ENCODE data around the gene FCRL3. TPM values are rescaled to one million over a fixed set of nuclear protein-coding genes. Genes with fewer than 3 reads are reported as not detected.

The FCRL3 gene
- total RNA-seq, 4 donors from 2014 or later: 0.44 to 1.9 TPM; not detected in 2

DNA sequence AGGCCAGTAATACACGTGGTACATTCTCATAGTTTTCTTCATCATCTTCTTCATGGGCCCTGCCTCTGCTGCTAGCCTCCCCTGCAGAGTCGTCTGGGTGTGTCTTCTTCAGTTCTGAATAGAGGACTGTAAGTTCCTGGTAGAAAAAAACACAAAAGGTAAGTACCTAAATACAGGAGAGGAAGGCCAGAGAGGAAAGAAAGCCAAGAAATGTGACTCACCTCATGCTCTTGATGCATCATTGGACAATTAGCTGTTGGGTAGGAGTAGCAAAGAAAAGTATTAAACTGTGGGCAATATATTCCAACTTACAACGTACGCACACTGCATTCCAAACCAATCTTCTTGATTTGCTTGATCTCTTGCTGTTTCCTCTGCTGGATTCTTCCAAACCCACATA lies 21.8 kb downstream of the FCRL3 start:
- TF ChIP-seq, protein P1, sequence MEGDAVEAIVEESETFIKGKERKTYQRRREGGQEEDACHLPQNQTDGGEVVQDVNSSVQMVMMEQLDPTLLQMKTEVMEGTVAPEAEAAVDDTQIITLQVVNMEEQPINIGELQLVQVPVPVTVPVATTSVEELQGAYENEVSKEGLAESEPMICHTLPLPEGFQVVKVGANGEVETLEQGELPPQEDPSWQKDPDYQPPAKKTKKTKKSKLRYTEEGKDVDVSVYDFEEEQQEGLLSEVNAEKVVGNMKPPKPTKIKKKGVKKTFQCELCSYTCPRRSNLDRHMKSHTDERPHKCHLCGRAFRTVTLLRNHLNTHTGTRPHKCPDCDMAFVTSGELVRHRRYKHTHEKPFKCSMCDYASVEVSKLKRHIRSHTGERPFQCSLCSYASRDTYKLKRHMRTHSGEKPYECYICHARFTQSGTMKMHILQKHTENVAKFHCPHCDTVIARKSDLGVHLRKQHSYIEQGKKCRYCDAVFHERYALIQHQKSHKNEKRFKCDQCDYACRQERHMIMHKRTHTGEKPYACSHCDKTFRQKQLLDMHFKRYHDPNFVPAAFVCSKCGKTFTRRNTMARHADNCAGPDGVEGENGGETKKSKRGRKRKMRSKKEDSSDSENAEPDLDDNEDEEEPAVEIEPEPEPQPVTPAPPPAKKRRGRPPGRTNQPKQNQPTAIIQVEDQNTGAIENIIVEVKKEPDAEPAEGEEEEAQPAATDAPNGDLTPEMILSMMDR (IDR thresholded peaks at IDR 0.05; ENCODE audit: low read depth): no peak

DNA sequence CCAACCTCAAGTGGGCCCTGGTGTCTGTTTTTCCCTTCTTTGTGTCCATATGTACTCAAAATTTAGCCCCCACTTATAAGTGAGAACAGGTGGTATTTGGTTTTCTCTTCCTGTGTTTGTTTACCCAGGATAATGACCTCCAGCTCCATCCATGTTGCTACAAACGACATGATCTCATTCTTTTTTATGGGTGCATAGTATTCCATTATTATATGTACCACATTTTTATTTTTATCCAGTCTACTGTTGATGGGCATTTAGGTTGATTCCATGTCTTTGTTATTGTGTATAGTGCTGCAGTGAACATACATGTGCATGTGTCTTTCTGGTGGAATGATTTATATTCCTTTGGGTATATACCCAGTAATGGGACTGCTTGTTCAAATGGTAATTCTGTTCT lies 27.6 kb downstream of the FCRL3 start:
- TF ChIP-seq, protein P1 (IDR thresholded peaks at IDR 0.05; ENCODE audit: low read depth): no peak

DNA sequence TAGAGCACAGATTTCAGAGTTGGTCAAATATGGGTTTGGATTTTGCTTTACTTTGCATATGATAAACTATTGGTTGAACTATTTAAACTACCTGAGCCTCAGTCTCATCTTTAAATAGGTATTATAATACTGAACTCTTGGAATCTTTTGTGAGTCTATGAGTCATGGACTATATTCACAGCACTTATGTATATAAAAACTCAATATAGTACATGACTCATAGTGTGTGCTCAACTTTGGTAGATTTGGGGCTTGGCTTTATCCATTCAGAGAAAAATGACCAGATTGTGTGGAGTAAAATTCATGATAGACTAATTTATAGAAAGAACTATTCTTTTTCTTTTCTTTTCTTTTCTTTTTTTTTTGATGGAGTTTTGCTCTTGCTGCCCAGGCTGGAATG lies 28.7 kb downstream of the FCRL3 start:
- TF ChIP-seq, protein P1 (IDR thresholded peaks at IDR 0.05; ENCODE audit: low read depth): no peak

DNA sequence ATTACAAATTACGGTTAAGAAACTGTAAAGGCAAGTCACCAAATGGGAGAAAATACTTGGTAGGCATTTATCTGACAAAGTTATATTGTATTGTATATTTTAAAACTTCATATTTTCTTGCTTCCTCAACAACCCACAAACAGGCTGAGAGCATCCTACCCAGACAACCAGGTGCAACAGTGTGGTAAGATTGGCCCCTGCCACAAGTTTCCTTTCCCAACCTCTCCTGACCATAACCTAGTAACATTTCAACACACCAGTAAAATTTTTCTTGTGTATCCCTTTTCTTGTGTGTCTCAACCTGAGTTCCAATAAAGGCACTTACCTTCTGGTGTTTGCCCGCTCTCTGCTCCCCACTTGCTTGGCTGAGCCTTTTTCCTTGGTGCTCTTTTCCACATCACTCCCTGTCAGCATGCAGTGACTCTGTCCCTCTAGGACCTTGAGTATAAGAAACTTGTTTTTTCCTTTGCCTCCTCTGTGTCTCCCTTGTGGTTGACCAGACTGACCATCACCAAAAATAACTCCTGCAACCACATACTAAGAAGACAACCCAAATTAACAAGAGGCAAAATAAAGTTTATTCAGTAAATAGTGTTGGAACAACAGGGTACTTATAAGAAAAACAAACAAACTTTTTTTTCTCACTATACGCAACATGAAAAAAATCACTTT lies 40.9 kb downstream of the FCRL3 start:
- TF ChIP-seq, protein P1 (IDR thresholded peaks at IDR 0.05; ENCODE audit: low read depth): no peak

DNA sequence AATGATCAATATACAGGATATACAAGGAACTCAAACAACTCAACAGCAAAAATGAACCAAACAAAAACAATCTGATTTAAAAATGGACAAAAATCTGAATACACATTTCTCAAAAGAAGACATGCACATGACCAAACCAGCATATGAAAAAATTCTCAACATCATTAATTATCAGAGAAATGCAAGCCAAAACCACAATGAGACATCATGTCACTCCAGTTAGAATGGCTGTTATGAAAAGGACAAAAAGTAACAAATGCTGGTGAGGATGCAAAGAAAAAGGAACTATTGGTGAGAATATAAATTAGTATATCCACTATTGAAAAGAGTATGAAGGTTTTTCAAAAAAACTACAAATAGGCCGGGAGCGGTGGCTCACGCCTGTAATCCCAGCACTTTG lies 42.0 kb downstream of the FCRL3 start:
- TF ChIP-seq, protein P1 (IDR thresholded peaks at IDR 0.05; ENCODE audit: low read depth): no peak

DNA sequence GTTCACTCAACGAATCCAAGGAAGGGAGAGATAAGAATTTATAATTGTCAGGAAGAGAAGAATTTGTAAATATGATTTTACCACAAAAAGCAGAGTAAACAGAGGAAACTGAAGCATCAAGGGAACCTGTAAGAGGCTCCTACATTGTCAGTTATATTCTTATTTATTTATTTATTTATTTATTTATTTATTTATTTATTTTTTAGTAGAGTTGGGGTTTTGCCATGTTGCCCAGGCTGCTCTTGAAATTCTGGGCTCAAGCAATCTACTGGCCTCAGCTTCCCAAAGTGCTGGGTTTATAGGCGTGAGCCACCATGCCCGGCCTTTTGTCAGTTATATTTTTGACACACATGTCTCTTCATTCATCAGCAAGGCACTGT lies 47.1 kb downstream of the FCRL3 start:
- TF ChIP-seq, protein P1 (IDR thresholded peaks at IDR 0.05; ENCODE audit: low read depth): no peak

DNA sequence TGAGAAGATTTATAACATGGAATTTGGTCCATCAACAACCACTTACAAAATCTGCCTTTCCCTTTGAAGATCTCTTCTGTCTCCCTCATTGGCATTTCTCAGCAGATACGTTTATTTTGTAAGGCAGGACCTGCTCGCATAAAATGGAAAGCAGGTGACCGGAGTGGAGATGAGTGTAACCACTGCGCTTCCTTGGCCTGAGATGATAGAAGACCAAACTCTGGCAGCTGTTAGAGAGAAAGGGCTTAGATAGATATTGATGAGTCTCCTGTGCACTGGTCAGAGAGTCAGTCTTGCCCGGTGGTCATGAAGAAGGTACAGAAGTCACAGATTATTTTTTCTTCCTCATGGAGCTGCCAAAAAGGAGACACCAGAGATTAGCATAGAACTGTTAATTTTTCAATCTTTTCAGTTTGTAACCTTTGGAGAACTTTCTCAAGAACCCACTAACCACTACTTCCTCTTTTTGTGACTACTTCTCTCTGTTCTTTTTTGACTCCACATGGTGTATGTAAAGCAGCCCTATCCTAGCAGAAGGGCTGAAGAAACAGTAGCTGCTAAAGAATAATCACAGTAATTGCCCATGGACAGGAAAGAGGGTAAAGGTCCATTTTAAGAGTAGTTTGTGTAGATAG lies 47.6 kb downstream of the FCRL3 start:
- TF ChIP-seq, protein P1 (IDR thresholded peaks at IDR 0.05; ENCODE audit: low read depth): no peak

Measured in subcutaneous adipose tissue (tissue), 4 donors.